Measurements from ENCODE around the gene CLIC4.
"Not testable (repeated sequence)": the region's sequence is repeated elsewhere in the genome, so short reads cannot be mapped to it uniquely, and the experiment has no call there.

The CLIC4 gene

DNA sequence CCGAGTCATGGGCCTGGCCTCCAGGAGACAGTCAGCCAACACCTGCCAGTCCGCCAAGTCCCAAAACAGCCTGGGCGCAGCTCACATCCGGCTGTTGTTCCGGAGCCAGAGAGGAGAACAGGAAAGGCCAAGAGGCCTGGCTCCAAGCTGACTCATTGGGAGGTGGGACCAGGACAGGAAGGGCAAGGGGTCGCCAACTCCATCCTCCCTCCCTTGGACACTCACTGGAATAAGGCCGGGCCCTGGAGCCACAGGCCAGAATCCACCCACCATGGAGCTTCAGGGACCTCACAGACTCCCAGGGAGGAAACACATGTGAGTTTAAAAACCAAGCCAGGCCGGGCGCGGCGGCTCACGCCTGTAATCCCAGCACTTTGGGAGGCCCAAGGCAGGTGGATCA, 25.1 kb upstream of the CLIC4 start:
- DNase-seq = no peak

DNA sequence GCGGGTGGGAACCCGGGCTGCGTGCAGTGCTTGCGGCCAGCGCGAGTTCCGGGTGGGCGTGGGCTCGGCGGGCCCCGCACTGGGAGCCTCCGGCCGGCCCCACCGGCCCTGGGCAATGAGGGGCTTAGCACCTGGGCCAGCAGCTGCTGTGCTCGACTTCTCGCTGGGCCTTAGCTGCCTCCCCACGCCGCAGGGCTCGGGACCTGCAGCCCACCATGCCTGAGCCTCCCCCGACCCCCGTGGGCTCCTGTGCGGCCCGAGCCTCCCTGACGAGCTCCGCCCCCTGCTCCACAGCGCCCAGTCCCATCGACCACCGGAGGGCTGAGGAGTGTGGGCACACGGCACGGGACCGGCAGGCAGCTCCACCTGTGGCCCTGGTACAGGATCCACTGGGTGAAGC, 23.7 kb upstream of the CLIC4 start:
- no peak for DNase-seq

DNA sequence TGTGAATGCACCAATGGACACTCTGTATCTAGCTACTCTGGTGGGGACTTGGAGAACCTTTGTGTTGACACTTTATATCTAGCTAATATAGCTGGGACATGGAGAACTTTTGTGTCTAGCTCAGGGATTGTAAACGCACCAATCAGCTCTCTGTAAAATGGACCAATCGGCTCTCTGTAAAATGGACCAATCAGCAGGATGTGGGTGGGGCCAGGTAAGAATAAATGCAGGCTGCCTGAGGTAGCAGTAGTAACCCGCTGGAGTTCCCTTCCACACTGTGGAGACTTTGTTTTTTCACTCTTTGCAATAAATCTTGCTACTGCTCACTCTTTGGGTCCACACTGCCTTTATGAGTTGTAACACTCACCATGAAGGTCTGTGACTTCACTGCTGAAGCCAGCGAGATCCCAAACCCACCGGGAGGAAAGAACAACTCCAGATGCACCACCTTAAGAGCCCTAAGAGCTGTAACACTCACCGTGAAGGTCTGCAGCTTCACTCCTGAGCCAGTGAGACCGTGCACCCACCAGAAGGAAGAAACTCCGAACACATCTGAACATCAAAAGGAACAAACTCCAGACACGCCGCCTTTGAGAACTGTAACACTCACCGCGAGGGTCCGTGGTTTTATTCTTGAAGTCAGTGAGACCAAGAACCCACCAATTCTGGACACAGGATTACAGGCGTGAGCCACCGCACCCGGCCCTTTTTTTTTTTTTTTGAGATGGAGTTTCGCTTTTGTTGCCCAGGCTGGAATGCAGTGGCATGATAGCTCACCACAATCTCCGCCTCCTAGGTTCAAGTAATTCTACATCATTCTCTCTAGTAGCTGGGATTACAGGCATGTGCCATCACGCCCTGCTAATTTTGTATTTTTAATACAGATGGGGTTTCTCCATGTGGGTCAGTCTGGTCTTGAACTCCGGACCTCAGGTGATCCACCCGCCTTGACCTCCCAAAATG, 22.9 kb upstream of the CLIC4 start:
- not testable (repeated sequence) for DNase-seq

DNA sequence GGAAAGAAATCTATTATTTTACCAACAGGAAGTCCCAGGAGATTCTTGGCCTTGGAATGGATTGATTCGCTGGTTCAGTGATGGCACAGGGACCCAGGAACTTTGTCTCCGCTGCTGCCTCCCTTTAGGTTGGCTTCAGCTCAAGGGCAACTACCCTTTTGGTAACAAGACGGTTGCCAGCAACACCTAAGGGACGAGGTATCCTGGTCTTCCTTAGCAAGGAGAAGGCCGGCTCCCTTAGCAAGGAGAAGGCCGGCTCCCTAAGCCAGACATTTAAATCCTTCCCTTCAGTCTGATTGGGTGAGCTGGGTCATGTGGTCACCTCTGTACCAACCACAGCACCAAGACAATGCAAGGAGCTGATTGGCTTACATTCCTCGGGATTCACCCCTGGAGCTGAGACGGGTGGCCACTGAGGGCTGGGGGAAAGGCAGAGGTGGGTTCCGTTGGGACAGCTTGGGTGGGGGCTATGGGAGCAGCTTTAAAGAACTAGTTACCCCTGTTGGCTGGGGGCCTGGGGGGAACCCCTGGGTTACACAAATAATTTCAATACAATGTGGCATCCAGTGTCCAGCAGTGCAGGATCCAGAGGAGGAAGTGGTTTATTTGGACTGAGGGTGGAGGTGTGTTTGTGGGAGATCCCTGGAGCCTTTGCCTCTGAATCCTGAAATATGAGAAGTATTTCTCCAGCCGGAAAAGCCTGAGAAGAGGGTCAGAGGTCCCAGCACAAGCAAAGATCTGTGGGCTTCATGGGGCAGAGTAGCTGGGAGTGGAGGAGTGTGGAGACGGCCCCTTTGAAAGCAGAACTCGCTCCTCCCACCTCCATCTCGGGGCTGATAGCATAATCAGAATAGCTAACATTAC, 20.7 kb upstream of the CLIC4 start:
- DNase-seq = no peak

DNA sequence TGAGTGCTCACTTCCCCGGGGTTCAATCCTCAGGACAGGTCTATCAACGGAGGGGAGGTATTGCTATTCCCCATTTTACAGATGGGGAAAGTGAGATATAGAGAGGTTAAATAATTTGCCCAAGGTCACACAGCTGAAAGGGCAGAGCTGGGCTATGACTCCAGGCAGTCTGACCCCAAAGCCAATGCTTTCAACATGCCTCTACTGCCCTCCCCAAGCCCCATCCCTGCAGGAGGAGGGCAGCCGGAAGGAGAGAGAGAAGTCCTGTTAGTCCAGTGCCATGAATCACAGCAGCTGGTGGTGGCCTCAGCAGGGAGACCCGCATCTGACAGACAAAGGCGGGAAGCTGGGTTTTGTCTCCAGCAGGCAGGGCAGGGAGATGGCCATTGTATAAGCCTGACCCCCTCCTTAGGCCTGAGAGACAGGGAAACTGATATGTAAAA, 20.0 kb upstream of the CLIC4 start:
- no peak for DNase-seq

DNA sequence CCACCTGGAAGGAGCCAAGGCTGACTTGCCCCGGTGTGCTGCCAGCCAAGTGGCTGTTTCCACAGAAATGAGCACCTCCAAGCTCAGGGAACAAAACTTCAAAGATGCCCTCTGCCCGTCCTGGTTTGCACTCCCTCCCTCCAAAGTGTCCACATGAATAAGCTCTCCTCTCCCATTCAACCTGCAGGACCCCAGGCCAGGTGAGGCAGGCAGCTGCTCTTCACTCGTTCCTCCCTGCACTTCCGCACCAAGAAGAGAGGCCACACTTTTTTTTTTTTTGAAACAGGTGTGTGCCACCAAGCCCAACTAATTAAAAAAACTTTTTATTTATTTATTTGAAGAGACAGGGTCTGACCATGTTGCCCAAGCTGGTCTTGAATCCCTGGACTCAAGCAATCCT, 18.5 kb upstream of the CLIC4 start:
- DNase-seq = no peak

DNA sequence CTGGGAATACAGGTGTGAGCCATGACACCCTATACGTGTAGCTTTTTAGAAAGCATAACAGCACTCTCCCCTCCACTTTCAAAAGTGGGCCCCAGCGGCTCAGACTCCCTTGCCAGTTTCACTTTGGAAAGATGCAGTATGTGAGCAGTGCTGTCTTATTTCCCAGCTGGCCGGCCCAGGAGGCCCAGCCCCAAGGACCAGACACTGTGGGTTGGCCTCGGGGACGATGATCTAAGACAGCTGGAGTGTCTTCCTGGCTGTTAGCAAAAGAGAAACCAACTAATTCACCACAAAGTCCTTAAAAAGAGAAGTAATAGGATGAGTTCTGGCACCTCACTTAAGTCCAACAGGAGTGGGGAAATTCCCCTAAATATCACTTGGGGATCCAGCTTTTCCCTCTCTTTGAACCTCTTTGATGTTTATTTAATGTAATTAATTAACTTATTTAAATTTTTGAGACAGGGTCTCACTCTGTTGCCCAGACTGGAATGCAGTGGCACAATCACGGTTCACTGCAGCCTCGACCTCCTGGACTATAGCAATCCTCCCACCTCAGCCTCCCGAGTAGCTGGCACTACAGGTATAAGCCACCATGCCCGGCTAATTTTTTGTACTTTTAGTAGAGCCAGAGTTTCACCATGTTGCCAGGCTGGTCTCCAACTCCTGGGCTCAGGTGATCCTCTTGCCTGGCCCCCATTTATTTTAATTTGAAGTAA, 17.6 kb upstream of the CLIC4 start:
- DNase-seq = no peak

DNA sequence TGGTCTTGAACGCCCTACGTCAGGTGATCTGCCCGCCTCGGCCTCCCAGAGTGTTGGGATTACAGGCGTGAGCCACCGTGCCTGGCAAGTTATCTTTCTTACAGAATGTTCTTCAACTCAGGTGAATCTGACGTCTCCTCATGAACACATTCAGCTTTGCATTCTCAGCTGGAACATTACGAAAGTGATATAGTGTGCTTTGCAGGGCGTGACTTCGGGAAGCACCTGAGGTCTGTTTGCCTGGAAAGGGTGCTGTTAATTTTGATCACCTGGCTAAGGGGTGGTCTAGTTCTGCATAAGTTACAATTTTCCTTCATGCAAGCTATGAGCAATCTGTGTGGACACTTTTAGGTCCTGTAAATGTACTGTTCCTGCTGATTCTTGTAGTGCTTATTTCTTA, 16.3 kb upstream of the CLIC4 start:
- DNase-seq = no peak

DNA sequence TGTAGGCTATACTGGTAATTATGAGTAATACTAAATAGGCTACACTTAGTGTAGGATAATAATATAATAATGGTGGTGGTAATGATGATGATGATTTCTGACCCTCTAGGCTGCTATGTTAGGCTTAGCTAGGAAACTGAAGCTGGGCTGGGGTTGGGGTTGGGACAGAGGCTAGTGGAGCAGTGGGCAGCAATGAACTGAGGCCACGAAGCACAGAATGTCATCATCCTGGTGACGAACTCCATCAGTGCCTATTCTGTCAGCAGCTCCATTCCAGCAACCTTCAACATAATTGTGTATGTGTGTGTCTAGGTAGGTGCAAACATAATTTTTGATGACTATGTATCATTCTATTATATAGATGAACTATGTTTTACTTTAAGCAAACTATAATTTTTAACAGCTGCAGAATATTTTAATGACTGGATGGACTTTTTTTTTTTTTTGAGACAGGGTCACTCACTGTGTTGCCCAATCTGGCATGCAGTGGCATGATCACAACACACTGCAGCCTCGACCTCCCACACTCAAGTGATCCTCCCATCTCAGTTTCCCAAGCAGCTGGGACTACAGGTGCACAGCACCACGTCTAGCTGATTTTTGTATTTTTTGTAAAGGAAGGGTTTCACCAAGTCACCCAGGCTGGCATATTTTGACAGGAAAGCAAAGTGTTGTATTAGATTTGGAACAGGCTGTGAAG, 12.9 kb upstream of the CLIC4 start:
- DNase-seq = no peak

DNA sequence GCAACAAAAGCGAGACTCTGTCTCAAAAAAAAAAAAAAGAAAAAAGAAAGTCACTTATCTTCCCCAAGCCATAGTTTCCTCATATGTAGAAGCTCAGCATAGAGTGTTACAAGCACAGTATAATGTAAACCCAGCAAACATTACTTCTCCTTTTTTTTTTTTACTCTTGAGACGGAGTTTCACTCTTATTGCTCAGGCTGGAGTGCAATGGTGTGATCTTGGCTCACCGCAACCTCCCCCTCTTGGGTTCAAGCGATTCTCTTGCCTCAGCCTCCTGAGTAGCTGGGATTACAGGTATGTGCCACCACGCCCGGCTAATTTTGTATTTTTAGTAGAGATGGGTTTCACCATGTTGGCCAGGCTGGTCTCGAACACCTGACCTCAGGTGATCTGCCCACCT, 11.9 kb upstream of the CLIC4 start:
- not testable (repeated sequence) for DNase-seq

DNA sequence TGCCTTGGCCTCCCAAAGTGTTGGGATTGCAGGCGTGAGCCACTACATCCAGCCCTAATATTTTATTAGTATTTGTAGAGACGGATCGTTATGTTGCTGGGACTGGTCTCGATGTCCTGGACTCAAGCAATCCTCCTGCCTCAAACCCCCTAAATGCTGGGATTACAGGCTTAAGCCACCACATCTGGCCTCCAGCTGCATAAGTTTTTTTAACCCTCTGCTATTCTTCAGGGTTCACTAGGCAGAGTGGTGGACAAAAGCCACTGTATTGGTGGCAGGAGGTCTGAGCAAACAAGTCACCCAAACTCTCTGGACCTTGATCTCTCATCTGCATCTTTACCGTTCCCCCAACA, 10.1 kb upstream of the CLIC4 start:
- DNase-seq = no peak

DNA sequence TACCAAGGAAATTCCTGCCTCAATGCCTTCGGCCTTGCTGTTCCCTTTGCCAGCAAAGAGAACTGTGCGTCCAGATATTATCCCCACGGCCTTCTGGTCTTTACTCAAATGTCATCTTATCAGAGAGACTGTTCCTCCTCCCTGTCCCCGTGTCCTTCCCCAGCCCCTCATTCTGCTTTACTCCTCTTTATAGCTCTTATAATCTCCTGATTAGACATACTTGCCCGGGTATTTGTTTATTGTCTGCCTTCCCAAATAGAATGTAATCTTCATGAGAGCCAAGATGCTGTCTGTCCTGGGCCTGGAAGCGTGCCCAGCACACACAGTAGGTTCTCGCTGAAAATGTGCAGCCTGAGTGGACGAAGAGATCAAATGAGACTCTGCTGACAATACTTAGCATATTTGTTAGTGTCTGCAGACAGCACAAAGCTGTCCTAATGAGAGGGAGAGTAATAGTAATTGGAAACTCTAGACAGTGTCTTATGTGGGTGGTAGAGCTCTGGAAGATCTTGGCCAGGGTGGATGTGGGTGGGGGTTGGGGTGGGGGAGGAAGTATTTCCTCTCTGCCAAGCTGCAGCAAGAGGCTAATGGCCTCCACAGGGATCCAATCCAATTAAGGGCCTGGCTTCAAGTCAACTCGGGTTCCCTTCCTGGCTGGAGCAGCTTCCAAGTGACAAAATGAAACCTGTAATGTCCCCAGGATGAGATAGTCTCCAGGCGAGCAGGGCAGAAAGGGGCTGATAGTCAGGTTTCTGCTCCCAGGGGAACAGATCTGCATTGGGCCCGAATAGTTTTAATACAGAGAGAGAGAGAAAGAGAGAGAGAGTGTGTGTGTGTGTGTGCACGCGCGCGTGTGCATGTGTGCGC, 9.5 kb upstream of the CLIC4 start:
- DNase-seq = no peak

DNA sequence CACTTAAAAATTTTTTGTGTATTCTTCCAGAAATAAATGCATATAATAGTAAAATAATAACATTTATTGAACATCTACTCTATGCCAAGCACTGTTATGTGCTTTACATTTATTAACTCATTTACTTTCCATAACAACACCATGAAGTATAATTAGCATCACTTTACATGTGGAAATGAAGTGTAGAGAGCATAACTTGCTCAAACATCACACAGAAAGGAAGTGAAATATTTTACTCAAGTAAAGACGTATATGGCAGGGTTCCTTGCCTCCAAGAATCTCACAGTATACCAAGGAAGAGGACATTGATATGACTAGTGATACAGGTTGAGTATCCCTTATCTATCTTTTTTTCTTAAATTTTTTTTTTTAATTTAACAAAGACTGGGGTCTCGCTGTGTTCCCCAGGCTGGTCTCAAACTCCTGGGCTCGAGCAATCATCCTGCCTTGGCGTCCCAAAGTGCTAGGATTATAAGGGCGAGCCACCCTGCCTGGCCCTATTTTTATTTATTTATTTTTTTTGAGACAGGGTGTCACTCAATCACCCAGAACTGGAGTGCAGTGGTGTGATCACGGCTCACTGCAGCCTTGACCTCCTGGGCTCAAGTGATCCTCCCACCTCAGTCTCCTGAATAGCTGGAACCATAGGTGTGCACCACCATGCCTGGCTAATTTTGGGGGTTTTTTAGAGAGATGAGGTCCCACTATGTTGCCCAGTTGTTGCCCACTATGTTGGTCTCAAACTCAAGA, 7.7 kb upstream of the CLIC4 start:
- DNase-seq = no peak

DNA sequence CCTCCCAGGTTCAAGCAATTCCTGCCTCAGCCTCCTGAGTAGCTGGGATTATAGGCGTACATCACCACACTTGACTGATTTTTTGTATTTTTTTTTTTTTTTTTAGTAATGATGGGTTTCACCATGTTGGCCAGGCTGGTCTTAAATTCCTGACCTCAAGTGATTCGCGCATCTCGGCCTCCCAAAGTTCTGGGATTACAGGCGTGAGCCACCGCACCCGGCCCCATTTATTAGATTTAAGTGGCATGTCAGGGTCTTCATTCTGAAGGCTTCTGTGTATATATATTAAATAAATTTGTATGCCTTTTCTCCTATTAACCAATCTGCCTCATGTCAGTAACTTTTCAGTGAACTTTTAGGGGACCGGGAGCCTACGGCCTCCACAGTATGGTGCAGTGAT, 6.0 kb upstream of the CLIC4 start:
- DNase-seq = no peak

DNA sequence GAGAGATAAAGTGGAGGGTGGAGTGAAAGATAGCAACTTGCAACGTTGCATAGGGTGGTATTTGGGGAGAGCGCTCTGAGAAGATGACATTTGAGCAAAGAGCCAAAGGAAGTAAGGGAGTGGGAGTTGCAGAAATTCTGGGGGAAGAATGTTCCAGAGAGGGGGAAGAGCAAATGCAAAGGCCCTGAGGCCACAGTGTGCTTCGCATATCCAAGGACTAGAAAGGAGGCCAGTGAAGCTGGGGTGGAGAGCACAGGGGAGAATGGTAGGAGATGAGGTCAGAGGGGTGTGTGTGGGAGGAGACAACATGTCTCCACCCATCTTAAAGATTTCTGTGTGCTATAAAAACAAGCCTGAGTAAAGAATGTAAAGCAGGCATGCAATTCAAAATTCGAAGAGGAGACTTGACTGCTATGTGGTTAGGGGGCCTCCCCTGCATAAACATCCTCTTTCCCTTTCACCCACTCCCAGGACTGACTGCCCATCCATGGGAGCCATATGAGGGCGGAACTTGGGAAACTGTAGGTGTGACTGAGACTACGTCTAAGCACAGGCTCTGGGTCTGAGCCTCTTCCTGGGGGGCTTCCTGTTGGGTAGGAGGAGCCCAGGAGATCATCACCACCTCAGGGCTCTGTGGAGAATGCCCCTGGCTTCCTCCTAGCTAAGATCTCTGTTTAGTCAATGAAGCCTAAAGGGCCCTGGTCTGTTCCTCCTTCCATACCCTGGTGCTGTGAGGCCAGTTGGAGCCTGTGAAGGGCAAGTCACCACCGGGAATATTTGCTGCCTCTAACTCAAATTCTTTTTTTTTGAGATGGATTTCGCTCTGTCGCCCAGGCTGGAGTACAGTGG, 2.9 kb upstream of the CLIC4 start:
- DNase-seq = no peak

DNA sequence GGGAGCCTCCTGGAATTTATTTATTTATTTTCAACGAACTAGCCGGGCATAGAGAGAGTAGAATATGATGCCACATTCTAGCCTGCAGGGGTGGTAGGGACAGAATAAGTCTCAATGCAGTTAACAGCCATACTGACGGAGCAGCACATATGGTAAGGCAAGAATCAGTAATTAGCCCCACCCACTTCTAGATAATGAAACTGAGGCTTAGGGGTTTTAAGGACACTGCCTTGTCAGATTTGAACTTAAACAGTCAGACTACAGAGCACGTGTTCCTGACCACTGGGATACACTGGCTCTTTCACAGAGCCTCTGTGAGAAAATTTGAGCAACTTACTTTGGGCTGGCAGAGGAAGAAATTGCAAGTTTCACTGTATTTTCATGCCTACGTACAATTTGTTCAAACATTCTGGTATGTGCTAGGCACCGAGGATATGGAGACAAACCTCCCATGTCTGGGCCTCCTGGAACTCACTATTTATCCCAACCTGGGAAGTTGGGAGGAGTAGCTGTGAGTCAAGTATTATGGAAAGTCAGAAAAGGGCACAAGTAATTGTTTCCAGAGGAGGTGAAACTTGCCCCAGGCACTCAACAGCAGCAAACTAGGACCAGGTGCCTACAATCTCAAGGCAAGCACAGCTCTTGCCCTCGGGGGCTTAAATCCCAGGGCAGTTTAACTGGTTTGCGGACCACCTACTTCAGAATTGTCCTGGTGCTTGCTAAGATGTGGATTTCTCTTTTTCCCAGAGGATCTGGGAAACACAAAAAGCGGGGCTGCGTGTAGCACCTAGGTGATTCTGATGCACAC, 1.6 kb upstream of the CLIC4 start:
- no peak for DNase-seq

DNA sequence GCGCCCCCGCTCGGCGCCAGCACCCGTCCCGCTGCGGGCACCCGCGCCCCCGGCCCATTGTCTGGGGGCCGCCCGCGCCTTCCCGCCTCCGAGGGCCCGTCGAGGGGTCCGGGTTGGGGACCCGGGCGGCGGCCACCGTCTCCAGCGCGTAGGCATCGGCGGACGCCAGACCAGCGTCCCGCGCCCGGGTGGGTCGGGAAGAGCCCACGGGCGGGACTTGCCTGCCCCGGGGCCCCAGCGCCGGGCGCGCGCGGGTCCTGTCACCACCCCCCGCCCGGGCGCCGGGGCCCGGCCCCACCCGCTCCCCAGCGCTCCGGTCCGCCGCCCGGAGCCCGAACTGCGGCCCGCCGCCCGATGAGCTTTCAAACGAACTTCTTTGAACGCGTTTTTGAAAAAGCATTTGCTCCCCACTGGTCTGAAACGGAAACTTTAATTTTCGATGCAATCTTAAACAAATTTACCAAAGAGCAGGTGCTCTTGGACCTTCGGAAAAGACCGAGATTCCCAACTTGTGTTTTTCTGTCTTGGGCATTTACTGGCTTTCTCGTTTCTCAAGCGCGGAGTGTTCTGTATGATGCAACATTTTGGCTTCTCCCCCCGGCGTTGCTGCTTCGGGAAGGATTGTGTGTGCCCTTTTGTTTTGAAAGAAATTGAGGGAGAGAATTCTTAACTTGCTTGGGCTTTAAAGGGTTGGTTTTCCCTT, 615 bp downstream of the CLIC4 start:
- DNase-seq = no peak

All from activated gamma-delta T cell treated with Interleukin-2 at 50 U/mL for 16 hours (primary cell).